ENCODE results near the gene PTPRU.
A peak's percentile ranks its signal among the peaks of the same experiment; 100 is the strongest.

- TF ChIP-seq, protein P1, sequence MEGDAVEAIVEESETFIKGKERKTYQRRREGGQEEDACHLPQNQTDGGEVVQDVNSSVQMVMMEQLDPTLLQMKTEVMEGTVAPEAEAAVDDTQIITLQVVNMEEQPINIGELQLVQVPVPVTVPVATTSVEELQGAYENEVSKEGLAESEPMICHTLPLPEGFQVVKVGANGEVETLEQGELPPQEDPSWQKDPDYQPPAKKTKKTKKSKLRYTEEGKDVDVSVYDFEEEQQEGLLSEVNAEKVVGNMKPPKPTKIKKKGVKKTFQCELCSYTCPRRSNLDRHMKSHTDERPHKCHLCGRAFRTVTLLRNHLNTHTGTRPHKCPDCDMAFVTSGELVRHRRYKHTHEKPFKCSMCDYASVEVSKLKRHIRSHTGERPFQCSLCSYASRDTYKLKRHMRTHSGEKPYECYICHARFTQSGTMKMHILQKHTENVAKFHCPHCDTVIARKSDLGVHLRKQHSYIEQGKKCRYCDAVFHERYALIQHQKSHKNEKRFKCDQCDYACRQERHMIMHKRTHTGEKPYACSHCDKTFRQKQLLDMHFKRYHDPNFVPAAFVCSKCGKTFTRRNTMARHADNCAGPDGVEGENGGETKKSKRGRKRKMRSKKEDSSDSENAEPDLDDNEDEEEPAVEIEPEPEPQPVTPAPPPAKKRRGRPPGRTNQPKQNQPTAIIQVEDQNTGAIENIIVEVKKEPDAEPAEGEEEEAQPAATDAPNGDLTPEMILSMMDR (IDR thresholded peaks at IDR 0.05): peak; percentile 47
- TF ChIP-seq, protein P2, sequence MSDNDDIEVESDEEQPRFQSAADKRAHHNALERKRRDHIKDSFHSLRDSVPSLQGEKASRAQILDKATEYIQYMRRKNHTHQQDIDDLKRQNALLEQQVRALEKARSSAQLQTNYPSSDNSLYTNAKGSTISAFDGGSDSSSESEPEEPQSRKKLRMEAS (IDR thresholded peaks at IDR 0.05; ENCODE audit: low read depth): no peak
- no peak for TF ChIP-seq RXRA (IDR thresholded peaks at IDR 0.05; ENCODE audit: borderline replicate concordance, low read depth)
- TF ChIP-seq NRF1 (IDR thresholded peaks at IDR 0.05; ENCODE audit: low read depth, low read length): no peak
- TF ChIP-seq SMC3 (IDR thresholded peaks at IDR 0.05; ENCODE audit: low read depth, low read length): peak; percentile 34; the same call in 1 of the 2 replicates
- no peak for TF ChIP-seq RCOR1 (IDR thresholded peaks at IDR 0.05; ENCODE audit: low read length)
- no peak for TF ChIP-seq SIN3A (IDR thresholded peaks at IDR 0.05; ENCODE audit: borderline replicate concordance, low read depth, low read length)
- no peak for TF ChIP-seq NFIC (IDR thresholded peaks at IDR 0.05; ENCODE audit: borderline replicate concordance)
- TF ChIP-seq EP300 (IDR thresholded peaks at IDR 0.05; ENCODE audit: borderline replicate concordance in 1 of 2, low read depth in 1 of 2, low read length in 1 of 2): no peak
- TF ChIP-seq FOSL2 (IDR thresholded peaks at IDR 0.05; ENCODE audit: borderline replicate concordance, low read depth): no peak
- TF ChIP-seq, protein P3, sequence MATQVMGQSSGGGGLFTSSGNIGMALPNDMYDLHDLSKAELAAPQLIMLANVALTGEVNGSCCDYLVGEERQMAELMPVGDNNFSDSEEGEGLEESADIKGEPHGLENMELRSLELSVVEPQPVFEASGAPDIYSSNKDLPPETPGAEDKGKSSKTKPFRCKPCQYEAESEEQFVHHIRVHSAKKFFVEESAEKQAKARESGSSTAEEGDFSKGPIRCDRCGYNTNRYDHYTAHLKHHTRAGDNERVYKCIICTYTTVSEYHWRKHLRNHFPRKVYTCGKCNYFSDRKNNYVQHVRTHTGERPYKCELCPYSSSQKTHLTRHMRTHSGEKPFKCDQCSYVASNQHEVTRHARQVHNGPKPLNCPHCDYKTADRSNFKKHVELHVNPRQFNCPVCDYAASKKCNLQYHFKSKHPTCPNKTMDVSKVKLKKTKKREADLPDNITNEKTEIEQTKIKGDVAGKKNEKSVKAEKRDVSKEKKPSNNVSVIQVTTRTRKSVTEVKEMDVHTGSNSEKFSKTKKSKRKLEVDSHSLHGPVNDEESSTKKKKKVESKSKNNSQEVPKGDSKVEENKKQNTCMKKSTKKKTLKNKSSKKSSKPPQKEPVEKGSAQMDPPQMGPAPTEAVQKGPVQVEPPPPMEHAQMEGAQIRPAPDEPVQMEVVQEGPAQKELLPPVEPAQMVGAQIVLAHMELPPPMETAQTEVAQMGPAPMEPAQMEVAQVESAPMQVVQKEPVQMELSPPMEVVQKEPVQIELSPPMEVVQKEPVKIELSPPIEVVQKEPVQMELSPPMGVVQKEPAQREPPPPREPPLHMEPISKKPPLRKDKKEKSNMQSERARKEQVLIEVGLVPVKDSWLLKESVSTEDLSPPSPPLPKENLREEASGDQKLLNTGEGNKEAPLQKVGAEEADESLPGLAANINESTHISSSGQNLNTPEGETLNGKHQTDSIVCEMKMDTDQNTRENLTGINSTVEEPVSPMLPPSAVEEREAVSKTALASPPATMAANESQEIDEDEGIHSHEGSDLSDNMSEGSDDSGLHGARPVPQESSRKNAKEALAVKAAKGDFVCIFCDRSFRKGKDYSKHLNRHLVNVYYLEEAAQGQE (IDR thresholded peaks at IDR 0.05; ENCODE audit: low read depth, low read length): no peak
These were observed 95.9 kb downstream of the PTPRU start for GRCh38 chr1:29332204-29332603.

Data from SK-N-SH (cell line).